NT2/D1 (cell line): Measurements from ENCODE around the gene CARD16.

Experiments used
- SUZ12 ChIP-seq: IDR thresholded peaks from 2 replicates; pipeline ENCODE4 v1.6.1; 2011; ENCODE audit not compliant: insufficient read length, insufficient read depth; ENCODE audit errors: extremely low read depth
- YY1 ChIP-seq: IDR thresholded peaks from 2 replicates; pipeline ENCODE4 v1.6.1; 2011; ENCODE audit not compliant: insufficient read length, insufficient read depth
- ZNF274 ChIP-seq: IDR thresholded peaks from 2 replicates; pipeline ENCODE4 v1.6.1; 2011; ENCODE audit warnings: mild to moderate bottlenecking, low read depth, low read length

- TF ChIP-seq ZNF274 = no peak
- TF ChIP-seq YY1 = no peak
- TF ChIP-seq SUZ12 = no peak
These were observed 11.8 kb downstream of the CARD16 start for GRCh38 chr11:105033343-105033742.
